HL-60 (cell line): ENCODE results near the gene TNFRSF9.

Source experiments
- POLR2AphosphoS5 ChIP-seq: IDR thresholded peaks from 2 replicates; pipeline ENCODE4 v1.6.1; 2012; ENCODE audit warnings: low read depth
- TF ChIP-seq, protein P1 (sequence below): IDR thresholded peaks from one replicate; pipeline ENCODE4 v1.5.1; 2011; ENCODE audit warnings: low read length, control low read depth, inconsistent platforms; ENCODE audit not compliant: insufficient read depth

DNA sequence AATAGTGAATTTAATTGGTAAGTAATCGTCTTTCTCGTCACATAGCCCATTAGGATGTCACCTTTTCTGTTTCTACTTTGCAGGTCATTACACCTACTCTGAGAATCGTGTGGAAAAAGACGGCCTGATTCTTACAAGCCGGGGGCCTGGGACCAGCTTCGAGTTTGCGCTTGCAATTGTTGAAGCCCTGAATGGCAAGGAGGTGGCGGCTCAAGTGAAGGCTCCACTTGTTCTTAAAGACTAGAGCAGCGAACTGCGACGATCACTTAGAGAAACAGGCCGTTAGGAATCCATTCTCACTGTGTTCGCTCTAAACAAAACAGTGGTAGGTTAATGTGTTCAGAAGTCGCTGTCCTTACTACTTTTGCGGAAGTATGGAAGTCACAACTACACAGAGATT, 44.2 kb upstream of the TNFRSF9 start:
- TF ChIP-seq, protein P1, sequence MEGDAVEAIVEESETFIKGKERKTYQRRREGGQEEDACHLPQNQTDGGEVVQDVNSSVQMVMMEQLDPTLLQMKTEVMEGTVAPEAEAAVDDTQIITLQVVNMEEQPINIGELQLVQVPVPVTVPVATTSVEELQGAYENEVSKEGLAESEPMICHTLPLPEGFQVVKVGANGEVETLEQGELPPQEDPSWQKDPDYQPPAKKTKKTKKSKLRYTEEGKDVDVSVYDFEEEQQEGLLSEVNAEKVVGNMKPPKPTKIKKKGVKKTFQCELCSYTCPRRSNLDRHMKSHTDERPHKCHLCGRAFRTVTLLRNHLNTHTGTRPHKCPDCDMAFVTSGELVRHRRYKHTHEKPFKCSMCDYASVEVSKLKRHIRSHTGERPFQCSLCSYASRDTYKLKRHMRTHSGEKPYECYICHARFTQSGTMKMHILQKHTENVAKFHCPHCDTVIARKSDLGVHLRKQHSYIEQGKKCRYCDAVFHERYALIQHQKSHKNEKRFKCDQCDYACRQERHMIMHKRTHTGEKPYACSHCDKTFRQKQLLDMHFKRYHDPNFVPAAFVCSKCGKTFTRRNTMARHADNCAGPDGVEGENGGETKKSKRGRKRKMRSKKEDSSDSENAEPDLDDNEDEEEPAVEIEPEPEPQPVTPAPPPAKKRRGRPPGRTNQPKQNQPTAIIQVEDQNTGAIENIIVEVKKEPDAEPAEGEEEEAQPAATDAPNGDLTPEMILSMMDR = no peak
- no peak for TF ChIP-seq POLR2AphosphoS5
